Gastrocnemius medialis (tissue), 4 donors: ENCODE data around the gene P4HA2.

ENCODE experiments used
- CTCF ChIP-seq, 5 experiments: fragments of 450-650 bp in 3 of 5; fragments of 200-600 bp in 2 of 5; sonication (generic) in 2 of 5; IDR thresholded peaks in 4 of 5; conservative IDR thresholded peaks in 1 of 5; 1 replicate in 4 of 5; 2 replicates in 1 of 5; pipeline ENCODE4 v1.5.1; 2016 to 2019; ENCODE audit warnings: antibody characterized with exemption in 5 of 5, mild to moderate bottlenecking in 3 of 5, moderate library complexity in 3 of 5
- POLR2A ChIP-seq, 2 donors: fragments of 450-650 bp; IDR thresholded peaks; one replicate each; pipeline ENCODE4 v1.6.1; 2017; ENCODE audit warnings: antibody characterized with exemption in 2 of 2, mild to moderate bottlenecking in 2 of 2, moderate library complexity in 2 of 2

DNA sequence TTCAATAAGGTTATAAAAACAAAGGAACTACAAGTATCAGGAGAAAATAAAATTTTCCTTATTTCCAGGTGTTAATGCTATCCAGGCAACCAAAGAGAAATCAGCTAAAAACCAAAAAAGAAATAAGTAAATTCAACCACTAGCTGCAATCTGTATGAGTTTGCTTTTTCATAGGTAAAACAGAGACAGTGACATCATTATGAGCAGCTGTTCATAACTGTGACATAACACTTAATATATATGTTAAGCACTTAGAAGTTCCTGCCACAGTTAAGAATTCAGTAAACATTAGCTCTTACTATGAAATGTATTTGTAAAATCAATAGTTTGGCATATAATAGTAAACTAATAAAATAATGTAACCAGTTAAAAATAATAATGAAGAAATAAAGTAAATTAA lies 20.9 kb downstream of the P4HA2 start:
- TF ChIP-seq CTCF (IDR thresholded peaks at IDR 0.05 in 4 of 5, conservative IDR thresholded peaks at IDR 0.05 in 1 of 5) (no peak), POLR2A (IDR thresholded peaks at IDR 0.05) (no peak)
